Sigmoid colon (tissue), 4 donors: ENCODE data around the gene ADH1B.

ENCODE experiments used
- POLR2A ChIP-seq, 2 donors: fragments of 450-650 bp; IDR thresholded peaks; one replicate each; pipeline ENCODE4 v1.6.1; 2016; ENCODE audit warnings: antibody characterized with exemption in 2 of 2, mild to moderate bottlenecking in 2 of 2, moderate library complexity in 2 of 2
- POLR2AphosphoS5 ChIP-seq, 4 donors: sonication (generic); formaldehyde crosslinking; IDR thresholded peaks; one replicate each; pipeline ENCODE4 v1.6.1; 2017; ENCODE audit warnings: antibody characterized with exemption in 4 of 4
- TF ChIP-seq, protein P1 (sequence below), 4 experiments: fragments of 450-650 bp in 3 of 4; fragments of 200-600 bp in 1 of 4; IDR thresholded peaks; one replicate each; pipeline ENCODE4 v1.5.1; 2016 to 2019; ENCODE audit warnings: antibody characterized with exemption in 4 of 4, mild to moderate bottlenecking in 3 of 4, moderate library complexity in 2 of 4

DNA sequence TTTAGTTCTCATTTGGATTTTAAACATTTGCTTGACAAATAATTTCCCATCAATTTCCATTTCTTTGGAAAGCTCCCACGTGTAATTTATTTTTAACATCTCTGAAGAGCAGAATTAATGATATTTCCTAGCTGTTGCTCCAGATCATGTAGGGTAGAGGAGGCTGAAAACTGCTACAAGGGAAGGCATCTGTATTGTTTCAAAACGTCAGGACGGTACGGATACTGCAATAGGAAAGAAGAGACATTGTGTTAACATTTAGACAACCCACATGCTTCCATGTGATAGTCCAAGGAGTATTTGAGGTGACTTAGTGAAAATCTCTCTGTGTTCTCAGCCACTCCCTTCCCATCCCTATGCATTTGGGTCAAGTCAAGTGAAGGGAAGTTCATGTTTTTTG is 15.4 kb upstream of the ADH1B start:
- TF ChIP-seq POLR2A (IDR thresholded peaks at IDR 0.05) (no peak), POLR2AphosphoS5 (IDR thresholded peaks at IDR 0.05) (peak; percentile 61 to 84 (median 76))
- TF ChIP-seq, protein P1, sequence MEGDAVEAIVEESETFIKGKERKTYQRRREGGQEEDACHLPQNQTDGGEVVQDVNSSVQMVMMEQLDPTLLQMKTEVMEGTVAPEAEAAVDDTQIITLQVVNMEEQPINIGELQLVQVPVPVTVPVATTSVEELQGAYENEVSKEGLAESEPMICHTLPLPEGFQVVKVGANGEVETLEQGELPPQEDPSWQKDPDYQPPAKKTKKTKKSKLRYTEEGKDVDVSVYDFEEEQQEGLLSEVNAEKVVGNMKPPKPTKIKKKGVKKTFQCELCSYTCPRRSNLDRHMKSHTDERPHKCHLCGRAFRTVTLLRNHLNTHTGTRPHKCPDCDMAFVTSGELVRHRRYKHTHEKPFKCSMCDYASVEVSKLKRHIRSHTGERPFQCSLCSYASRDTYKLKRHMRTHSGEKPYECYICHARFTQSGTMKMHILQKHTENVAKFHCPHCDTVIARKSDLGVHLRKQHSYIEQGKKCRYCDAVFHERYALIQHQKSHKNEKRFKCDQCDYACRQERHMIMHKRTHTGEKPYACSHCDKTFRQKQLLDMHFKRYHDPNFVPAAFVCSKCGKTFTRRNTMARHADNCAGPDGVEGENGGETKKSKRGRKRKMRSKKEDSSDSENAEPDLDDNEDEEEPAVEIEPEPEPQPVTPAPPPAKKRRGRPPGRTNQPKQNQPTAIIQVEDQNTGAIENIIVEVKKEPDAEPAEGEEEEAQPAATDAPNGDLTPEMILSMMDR (IDR thresholded peaks at IDR 0.05): no peak
